Measurements from ENCODE around the gene LDLR.
"Not testable (repeated sequence)": the region's sequence is repeated elsewhere in the genome, so short reads cannot be mapped to it uniquely, and the experiment has no call there.

LDLR gene

GRCh38 chr19:11176466-11177193 lies 87.4 kb downstream of the LDLR start:
- no peak for DNase-seq

GRCh38 chr19:11177592-11177991 lies 88.3 kb downstream of the LDLR start:
- DNase-seq: no peak

GRCh38 chr19:11179145-11179465 lies 89.8 kb downstream of the LDLR start:
- DNase-seq: not testable (repeated sequence)

GRCh38 chr19:11179716-11180297 lies 90.5 kb downstream of the LDLR start:
- DNase-seq: peak in 2 of 4 experiments; percentile 36 to 40

GRCh38 chr19:11180346-11180745 lies 91.1 kb downstream of the LDLR start:
- DNase-seq: no peak

GRCh38 chr19:11180975-11181374 lies 91.7 kb downstream of the LDLR start:
- DNase-seq: not testable (repeated sequence)

GRCh38 chr19:11181488-11181887 lies 92.2 kb downstream of the LDLR start:
- DNase-seq: no peak

All from suppressor macrophage (primary cell).